Kidney epithelial cell (primary cell): ENCODE measurements around the gene SHC2. TPM values are rescaled to one million over a fixed set of nuclear protein-coding genes. Genes with fewer than 3 reads are reported as not detected.
"Not testable (repeated sequence)": the region's sequence is repeated elsewhere in the genome, so short reads cannot be mapped to it uniquely, and the experiment has no call there.

Experiments
- DNase-seq: peaks from one replicate; pipeline ENCODE4 v3.0.0-alpha.2; 2010; ENCODE audit warnings: low read depth
- H3K27me3 ChIP-seq: 2 replicates; pipeline ENCODE4 v1.6.0; 2011; ENCODE audit warnings: low read length; ENCODE audit not compliant: control insufficient read depth, insufficient read depth
- H3K36me3 ChIP-seq: 2 replicates; pipeline ENCODE4 v1.5.1; 2011; ENCODE audit warnings: low read length; ENCODE audit not compliant: control insufficient read depth, insufficient read depth
- H3K4me3 ChIP-seq: 2 replicates; pipeline ENCODE4 v1.5.1; 2011; ENCODE audit warnings: low read depth, mild to moderate bottlenecking, control low read depth, low read length
- total RNA-seq: library from RNA; depleted of rRNA; stranded (reverse); fragments of >200 nt; gene quantifications from 2 replicates; pipeline ENCODE4 v1.2.3, GENCODE V29; 2015
- TF ChIP-seq, protein P1 (sequence below): IDR thresholded peaks from 2 replicates; pipeline ENCODE4 v1.5.1; 2011; ENCODE audit warnings: mild to moderate bottlenecking, moderate library complexity, low read length, control low read depth, inconsistent platforms; ENCODE audit not compliant: insufficient read depth, poor library complexity, severe bottlenecking

Gene SHC2
- total RNA-seq, 1 donor from 2014 or later: 15.2 TPM

- Histone ChIP-seq H3K27me3 (peaks cover 10% of the 10 kb centered on the region), H3K4me3 (no peak overlapping the region), H3K36me3 (no peaks in the 10 kb centered on the region)
- DNase-seq: no peak
- TF ChIP-seq, protein P1, sequence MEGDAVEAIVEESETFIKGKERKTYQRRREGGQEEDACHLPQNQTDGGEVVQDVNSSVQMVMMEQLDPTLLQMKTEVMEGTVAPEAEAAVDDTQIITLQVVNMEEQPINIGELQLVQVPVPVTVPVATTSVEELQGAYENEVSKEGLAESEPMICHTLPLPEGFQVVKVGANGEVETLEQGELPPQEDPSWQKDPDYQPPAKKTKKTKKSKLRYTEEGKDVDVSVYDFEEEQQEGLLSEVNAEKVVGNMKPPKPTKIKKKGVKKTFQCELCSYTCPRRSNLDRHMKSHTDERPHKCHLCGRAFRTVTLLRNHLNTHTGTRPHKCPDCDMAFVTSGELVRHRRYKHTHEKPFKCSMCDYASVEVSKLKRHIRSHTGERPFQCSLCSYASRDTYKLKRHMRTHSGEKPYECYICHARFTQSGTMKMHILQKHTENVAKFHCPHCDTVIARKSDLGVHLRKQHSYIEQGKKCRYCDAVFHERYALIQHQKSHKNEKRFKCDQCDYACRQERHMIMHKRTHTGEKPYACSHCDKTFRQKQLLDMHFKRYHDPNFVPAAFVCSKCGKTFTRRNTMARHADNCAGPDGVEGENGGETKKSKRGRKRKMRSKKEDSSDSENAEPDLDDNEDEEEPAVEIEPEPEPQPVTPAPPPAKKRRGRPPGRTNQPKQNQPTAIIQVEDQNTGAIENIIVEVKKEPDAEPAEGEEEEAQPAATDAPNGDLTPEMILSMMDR: no peak
Measured at GRCh38 chr19:435056-435706, 25.7 kb downstream of the SHC2 start.

- no peak for DNase-seq
- TF ChIP-seq, protein P1: no peak
Measured at GRCh38 chr19:434152-434960, 26.5 kb downstream of the SHC2 start.

GRCh38 chr19:430701-431100, 30.1 kb downstream of the SHC2 start:
- H3K36me3 ChIP-seq: no peaks in the 10 kb centered on the region
- TF ChIP-seq, protein P1: no peak
- H3K4me3 ChIP-seq: no peak overlapping the region
- peaks cover 5% of the 10 kb centered on the region for H3K27me3 ChIP-seq
- DNase-seq: no peak

More at GRCh38 chr19:434152-434960, 26.5 kb downstream of the SHC2 start:
- H3K27me3 ChIP-seq: peaks cover 9% of the 10 kb centered on the region
- H3K4me3 ChIP-seq: no peak overlapping the region
- no peaks in the 10 kb centered on the region for H3K36me3 ChIP-seq

DNA sequence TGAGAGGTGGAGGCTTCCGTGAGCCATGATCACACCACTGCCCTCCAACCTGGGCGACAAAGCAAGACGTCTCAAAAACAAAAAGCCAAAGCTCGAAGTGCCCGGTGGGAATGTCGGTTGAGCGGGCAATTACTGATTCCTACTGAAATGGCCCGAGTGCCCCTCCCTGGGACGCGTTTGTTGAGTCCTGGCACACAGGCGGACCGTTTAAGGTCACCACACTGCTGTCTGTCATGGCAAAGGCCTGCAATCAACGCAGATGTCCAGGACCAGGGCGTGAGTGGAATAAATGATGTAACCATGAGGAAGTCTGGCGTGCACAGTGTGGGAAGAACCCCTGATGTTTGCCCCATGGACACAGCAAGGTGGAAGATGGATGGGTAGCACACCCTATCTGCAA, 32.7 kb downstream of the SHC2 start:
- H3K36me3 ChIP-seq: no peaks in the 10 kb centered on the region
- TF ChIP-seq, protein P1: no peak
- DNase-seq: no peak
- H3K27me3 ChIP-seq: peaks cover 3% of the 10 kb centered on the region
- H3K4me3 ChIP-seq: no peak overlapping the region

GRCh38 chr19:427675-428074, 33.2 kb downstream of the SHC2 start:
- not testable (repeated sequence) for DNase-seq, H3K27me3 ChIP-seq, H3K36me3 ChIP-seq, H3K4me3 ChIP-seq

GRCh38 chr19:426725-427445, 33.9 kb downstream of the SHC2 start:
- Histone ChIP-seq H3K36me3 (no peaks in the 10 kb centered on the region), H3K4me3 (no peak overlapping the region), H3K27me3 (peaks cover 3% of the 10 kb centered on the region)
- TF ChIP-seq, protein P1: no peak
- DNase-seq: no peak
